GM19351 (cell line): ENCODE measurements around the gene PRRT2.
"Not testable (repeated sequence)": the region's sequence is repeated elsewhere in the genome, so short reads cannot be mapped to it uniquely, and the experiment has no call there.

Experiments
- ATAC-seq: cut with Tn5 transposase; IDR thresholded peaks from one replicate; pipeline ENCODE4 v1.9.1; 2021; ENCODE audit warnings: mild to moderate bottlenecking, moderate library complexity; ENCODE audit not compliant: unreplicated experiment

Gene PRRT2

DNA sequence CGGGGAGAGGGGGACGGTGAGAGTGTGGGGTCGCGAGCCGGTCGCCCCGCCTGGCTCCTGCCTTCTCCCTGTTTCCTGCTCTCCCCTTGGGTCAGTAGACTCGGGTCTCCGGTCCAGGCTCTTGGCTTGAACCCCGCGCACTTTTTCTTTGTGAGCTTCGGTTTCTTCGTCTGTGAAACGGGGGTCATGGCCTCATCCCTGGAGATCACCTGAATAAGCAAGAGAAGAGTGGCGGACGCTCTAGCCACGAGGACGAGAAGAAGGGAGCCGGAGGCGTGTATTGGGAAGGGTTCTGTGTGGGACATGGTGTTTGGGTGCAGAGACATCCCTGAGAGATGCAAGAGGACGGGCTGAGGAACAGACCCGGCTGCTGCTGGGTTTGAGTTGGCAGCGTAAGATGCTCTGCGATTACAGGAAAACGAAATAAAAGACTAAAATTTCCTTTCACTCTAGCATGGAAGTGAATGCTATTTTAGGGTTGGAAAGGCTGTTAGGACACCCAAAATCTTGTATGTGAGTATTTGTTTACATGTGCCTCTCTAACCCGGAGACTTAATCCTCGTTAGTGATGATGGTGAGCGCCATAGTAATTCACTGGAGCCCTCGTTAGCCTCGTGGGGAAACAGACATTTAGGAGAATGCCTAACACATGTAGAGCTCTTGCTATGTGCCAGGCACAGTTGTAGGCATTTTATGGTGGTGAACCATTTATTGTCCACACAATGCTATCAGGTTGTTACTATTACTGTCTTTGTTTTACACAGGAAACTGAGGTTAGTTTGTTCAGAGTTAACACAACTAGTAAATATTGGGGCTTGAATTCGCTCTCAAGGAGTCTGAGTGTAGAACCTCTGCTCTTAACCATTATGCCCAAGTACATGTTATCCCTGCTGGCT lies 20.8 kb upstream of the PRRT2 start:
- no peak for ATAC-seq

- no peak for ATAC-seq
Measured at GRCh38 chr16:29791845-29792807, 19.9 kb upstream of the PRRT2 start.

DNA sequence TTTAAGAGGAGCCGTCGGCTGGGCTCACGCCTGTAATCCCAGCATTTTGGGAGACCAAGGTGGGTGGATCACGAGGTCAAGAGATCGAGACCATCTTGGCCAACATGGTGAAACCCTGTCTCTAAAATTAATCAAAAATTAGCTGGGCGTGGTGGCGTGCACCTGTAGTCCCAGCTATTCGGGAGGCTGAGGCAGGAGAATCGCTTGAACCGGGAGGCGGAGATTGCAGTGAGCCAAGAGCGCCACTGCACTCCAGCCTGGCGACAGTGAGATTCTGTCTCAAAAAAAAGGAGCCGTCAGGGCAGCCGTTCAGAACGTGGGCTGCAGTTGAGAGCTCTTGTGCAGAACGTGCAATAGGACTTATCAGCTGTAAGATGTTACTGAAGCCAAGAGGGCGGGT lies 18.8 kb upstream of the PRRT2 start:
- ATAC-seq = not testable (repeated sequence)

DNA sequence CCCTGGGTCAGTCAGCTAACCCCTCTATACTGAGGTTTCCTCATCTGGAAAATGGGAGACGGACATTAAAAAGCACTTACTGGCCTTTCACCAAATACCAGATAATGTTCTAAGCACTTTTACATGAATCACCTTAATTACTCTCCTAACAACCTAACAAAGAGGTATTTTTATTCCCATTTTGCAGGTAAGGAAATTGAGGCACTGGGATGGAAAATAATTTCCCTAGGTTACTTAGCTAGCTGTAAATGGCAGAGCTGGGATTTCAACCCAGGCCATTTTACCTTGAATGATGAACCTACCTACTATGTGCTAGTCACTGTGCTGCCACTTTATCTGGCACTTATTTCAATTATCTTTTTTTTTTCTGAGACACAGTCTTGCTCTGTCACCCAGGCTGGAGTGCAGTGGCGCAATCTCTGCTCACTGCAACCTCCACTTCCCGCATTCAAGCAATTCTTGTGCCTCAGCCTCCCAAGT lies 17.7 kb upstream of the PRRT2 start:
- no peak for ATAC-seq

GRCh38 chr16:29802416-29802935 lies 9.5 kb upstream of the PRRT2 start:
- no peak for ATAC-seq

GRCh38 chr16:29804020-29804419 lies 8.0 kb upstream of the PRRT2 start:
- no peak for ATAC-seq

GRCh38 chr16:29804455-29805231 lies 7.3 kb upstream of the PRRT2 start:
- no peak for ATAC-seq

DNA sequence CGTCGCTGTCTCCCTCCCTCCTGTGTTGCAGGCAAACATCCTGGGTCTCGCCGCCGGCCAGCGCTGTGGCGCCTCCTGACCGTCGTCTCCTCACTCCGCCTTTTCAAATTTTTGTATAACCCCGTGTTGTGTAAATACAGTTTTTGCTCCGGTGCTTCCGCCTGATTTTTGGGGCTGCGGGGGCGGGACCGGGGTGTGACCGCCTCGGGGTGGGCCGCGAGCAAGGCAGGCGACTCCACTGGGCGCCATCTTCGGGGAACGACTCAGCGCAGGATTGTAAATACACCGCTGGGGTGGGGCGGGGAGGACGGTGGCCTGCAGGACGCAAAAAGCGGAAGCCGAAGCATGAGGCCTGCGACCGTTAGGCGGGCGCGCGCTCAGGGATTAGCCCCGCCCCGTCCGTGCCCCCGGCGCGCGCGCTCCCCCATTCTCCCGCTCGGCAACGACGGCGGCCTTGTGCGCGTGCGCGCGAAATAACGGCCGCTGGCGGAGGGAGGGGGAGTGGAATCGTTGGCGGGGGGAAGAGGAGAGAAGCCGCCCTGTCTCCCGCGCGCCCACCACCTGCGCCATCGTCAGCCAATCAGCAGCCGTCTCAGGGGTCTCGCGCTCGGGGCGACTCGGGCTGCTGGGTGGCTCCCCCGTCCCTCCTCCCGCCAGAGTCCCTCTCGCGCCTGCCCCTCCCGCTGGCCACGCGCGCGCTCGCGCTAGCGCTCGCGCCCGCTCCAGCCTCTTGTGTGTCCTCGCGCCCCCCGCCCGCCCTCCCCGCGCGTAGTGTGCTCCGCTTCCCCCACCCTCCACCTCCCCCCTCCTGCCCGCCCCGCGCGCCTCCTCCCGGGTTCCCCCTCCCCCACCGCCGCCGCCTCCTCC lies 6.5 kb upstream of the PRRT2 start:
- ATAC-seq = peak; percentile 56

DNA sequence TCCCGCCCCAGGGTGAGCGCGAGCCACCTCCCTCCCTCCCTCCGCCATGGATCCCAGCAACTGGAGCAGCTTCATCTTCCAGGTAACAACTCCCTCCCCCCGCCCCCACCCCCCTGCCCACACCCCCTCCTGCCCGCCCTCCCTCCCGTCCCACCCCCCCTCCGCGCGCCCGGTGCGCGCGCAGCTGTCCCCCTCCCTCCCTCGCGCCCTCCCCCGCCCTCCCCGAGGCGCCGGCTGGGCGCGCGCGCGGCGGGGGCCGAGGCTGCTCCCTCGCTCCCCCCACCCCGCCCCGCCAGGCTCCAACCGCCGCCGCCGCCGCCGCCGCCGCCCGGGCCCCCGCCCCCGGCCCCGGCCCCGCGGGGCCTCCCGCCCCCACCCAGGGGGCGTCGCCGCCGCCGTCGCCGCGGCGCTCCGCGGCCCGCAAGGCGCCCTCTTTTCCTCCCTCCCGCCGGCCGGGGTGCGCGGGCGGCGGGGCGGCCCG lies 5.9 kb upstream of the PRRT2 start, which contains the start of gene MAZ:
MAZ (plus strand) TSS at position 431 of the 481 bp plus-strand sequence. CDS start 173 bp downstream, outside the sequence.
- ATAC-seq = no peak

GRCh38 chr16:29806641-29807425 lies 5.2 kb upstream of the PRRT2 start:
- no peak for ATAC-seq

- ATAC-seq = no peak
Measured at GRCh38 chr16:29807426-29808218, 4.4 kb upstream of the PRRT2 start.

- no peak for ATAC-seq
Measured at GRCh38 chr16:29808219-29808900, 3.6 kb upstream of the PRRT2 start.

- ATAC-seq = no peak
Measured at GRCh38 chr16:29809031-29809747, 2.8 kb upstream of the PRRT2 start.

DNA sequence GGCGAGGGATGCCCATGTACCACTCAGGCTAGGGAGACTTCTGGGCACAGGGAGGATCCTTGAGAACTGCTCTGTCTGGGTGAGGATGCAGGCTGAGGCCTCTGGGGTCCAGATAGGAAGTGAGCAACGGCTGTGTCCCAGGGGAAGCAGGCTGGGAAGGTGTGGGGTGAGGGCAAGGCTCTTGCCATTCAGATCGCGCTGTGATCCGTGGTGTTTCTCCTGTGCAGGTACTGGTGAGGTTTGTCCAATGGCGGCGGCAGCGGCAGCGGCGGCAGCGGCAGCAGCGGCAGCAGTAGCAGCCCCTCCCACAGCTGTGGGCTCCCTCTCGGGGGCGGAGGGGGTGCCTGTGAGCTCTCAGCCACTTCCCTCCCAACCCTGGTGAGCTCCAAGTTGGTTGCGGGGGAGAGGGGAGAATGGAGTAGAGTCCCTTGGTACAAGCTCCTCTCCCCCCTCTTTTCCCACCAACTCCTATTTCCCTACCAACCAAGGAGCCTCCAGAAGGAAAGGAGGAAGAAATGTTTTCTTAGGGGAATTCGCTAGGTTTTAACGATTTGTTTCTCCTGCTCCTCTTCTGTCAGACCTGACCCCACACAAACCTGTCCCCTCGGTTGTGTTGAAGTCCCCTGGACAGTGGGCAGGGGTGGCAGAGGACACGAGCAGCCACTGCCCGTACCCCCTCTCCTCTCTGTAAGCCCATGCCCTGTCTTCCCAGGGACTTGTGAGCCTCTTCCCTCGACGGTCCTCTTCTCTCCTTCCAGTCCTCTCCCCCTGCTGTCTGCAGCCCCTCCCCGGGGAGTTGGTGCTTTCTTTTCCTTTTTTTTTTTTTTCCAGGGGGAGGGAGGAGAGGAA lies 1.9 kb upstream of the PRRT2 start:
- ATAC-seq = no peak

GRCh38 chr16:29810699-29811169 lies 1.3 kb upstream of the PRRT2 start:
- ATAC-seq = no peak
